GM12891 (cell line): ENCODE measurements around the gene CDC42BPA.

Source experiments
- PAX5 ChIP-seq: IDR thresholded peaks from 2 replicates; pipeline ENCODE4 v1.6.1; 2011; ENCODE audit warnings: low read length, moderate library complexity, mild to moderate bottlenecking; ENCODE audit not compliant: insufficient read depth, severe bottlenecking
- POLR2A ChIP-seq: IDR thresholded peaks from 2 replicates; pipeline ENCODE4 v1.6.1; 2011; ENCODE audit warnings: low read depth, low read length, control low read depth
- POLR2AphosphoS5 ChIP-seq: IDR thresholded peaks from 2 replicates; pipeline ENCODE4 v1.6.1; 2011; ENCODE audit warnings: low read depth, low read length, control low read depth
- POU2F2 ChIP-seq: IDR thresholded peaks from 2 replicates; pipeline ENCODE4 v1.6.1; 2011; ENCODE audit warnings: low read depth, mild to moderate bottlenecking, control low read depth, low read length, moderate library complexity
- SPI1 ChIP-seq: IDR thresholded peaks from 2 replicates; pipeline ENCODE4 v1.6.1; 2011; ENCODE audit warnings: low read depth, low read length, control low read depth
- TAF1 ChIP-seq: IDR thresholded peaks from 2 replicates; pipeline ENCODE4 v1.6.1; 2011; ENCODE audit warnings: low read depth, low read length, control low read depth

DNA sequence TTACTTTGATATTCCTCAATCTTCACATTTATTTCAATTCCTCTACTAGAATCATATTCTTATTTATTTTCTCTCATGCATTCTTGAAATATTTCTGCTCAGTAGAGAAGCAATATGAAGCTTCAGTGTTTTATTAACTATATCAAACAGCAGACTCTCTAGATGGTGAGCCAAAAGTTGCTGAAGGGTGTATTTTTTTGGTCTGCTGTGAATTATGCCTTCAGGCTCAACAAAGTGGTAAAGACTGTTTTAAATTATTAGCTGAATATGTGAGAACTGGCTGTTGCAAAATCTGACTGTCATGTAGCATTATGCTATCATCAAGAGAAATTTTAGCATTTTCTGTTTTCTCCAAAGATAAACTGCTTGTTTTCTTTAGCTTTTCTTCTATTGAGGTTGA lies 24.9 kb upstream of the CDC42BPA start:
- TF ChIP-seq POLR2A (no peak), TAF1 (no peak), POLR2AphosphoS5 (no peak), PAX5 (no peak), POU2F2 (no peak), SPI1 (no peak)
